PC-9 (cell line): ENCODE results near the gene ACVR2A. TPM values are rescaled to one million over a fixed set of nuclear protein-coding genes. Genes with fewer than 3 reads are reported as not detected.

Experiments
- BruUV-seq: library from RNA; stranded (reverse); fragments of 400-500 nt; replicated peaks from 2 replicates; lab custom pipeline; 2021; lab: Mats Ljungman, UMichigan
- CTCF ChIA-PET: fragments of 300-600 bp; sonication (Branson Sonifier 250); formaldehyde crosslinking; loops from one replicate; lab custom pipeline; 2022; ENCODE audit warnings: antibody characterized with exemption; lab: Charles Lee
- POLR2A ChIA-PET: fragments of 300-600 bp; sonication (Branson Sonifier 250); formaldehyde crosslinking; loops from one replicate; lab custom pipeline; 2022; ENCODE audit warnings: antibody characterized with exemption; ENCODE audit not compliant: unreplicated experiment; lab: Charles Lee
- DNase-seq, 2 experiments: peaks; one replicate each; pipeline versions ENCODE4 v3.0.0 to v3.0.0-alpha.2; 2015 to 2022; ENCODE audit warnings: mixed read lengths in 1 of 2
- H2AFZ ChIP-seq: fragments of 200-600 bp; sonication (generic); 2 replicates; pipeline ENCODE4 v1.8.1; 2017; ENCODE audit warnings: antibody characterized with exemption
- H3F3A ChIP-seq: fragments of 200-600 bp; sonication (generic); 2 replicates; pipeline ENCODE4 v1.8.1; 2017; ENCODE audit warnings: antibody characterized with exemption, mild to moderate bottlenecking, low read depth; ENCODE audit not compliant: insufficient read depth
- H3K27ac ChIP-seq: fragments of 200-600 bp; sonication (generic); 2 replicates; pipeline ENCODE4 v1.6.1; 2016; ENCODE audit warnings: mixed run types
- H3K27me3 ChIP-seq: fragments of 200-600 bp; sonication (generic); 2 replicates; pipeline ENCODE4 v1.6.1; 2016; ENCODE audit warnings: low read depth, mixed run types; ENCODE audit not compliant: insufficient read depth
- H3K36me3 ChIP-seq: fragments of 200-600 bp; sonication (generic); 2 replicates; pipeline ENCODE4 v1.6.1; 2016; ENCODE audit warnings: low read depth, mixed run types
- H3K4me1 ChIP-seq: fragments of 200-600 bp; sonication (generic); replicated peaks from 2 replicates; pipeline ENCODE4 v1.6.1; 2016; ENCODE audit warnings: mixed run types; ENCODE audit not compliant: insufficient read depth
- H3K4me2 ChIP-seq: fragments of 200-600 bp; sonication (generic); 2 replicates; pipeline ENCODE4 v1.6.1; 2017; ENCODE audit warnings: mixed run types
- H3K4me3 ChIP-seq: fragments of 200-600 bp; sonication (generic); 2 replicates; pipeline ENCODE4 v1.6.1; 2016; ENCODE audit warnings: mixed run types
- H3K79me2 ChIP-seq: fragments of 200-600 bp; sonication (generic); 2 replicates; pipeline ENCODE4 v1.6.1; 2017; ENCODE audit warnings: low read depth, mixed run types
- H3K9me2 ChIP-seq: fragments of 200-600 bp; sonication (generic); 2 replicates; pipeline ENCODE4 v1.8.1; 2017; ENCODE audit warnings: mild to moderate bottlenecking; ENCODE audit not compliant: insufficient read depth
- H3K9me3 ChIP-seq: fragments of 200-600 bp; sonication (generic); 2 replicates; pipeline ENCODE4 v1.8.1; 2016; ENCODE audit warnings: low read depth; ENCODE audit not compliant: insufficient read depth
- H4K20me1 ChIP-seq: fragments of 200-600 bp; sonication (generic); 2 replicates; pipeline ENCODE4 v1.8.1; 2017; ENCODE audit not compliant: insufficient read depth
- EZH2 ChIP-seq: fragments of 200-600 bp; sonication (generic); IDR thresholded peaks from 2 replicates; pipeline ENCODE4 v1.8.0; 2017; ENCODE audit warnings: antibody characterized with exemption, low read depth
- intact Hi-C: fragments of 100-400 bp; cut with micrococcal nuclease; formaldehyde crosslinking; loops from one replicate; pipeline ENCODE4 v1.10.0; 2022; ENCODE audit not compliant: unreplicated experiment
- total RNA-seq: library from RNA; stranded (reverse); gene quantifications from 2 replicates; pipeline ENCODE4 v1.2.3, GENCODE V29; 2021
- TF ChIP-seq, protein P1 (sequence below): fragments of 200-600 bp; sonication (generic); conservative IDR thresholded peaks from 2 replicates; pipeline ENCODE4 v1.6.1; 2017; ENCODE audit warnings: mixed run types, antibody characterized with exemption, mild to moderate bottlenecking, moderate library complexity

ACVR2A gene
- total RNA-seq, 1 experiment from 2014 or later = 10.2 TPM

DNA sequence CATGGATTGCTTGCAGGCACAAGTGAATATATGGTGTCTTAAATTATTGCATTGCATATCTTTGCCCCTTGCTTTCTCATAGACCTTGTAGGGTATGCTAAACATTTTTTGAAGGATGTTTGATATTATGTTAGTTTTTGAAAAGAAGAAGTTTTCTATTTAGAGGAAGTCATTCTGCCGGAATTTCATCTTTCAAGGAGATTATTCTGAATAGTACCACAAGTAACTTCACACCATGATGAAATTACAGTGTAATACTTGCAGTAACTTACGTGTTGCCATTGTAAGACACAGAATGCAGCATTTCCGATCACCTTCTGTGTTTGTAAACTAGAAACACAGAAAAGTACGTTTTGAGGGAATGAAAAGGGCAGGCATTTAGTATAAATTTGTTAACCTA lies 71.9 kb downstream of the ACVR2A start:
- POLR2A ChIA-PET = no interaction called here
- TF ChIP-seq EZH2 = no peak
- TF ChIP-seq, protein P1, sequence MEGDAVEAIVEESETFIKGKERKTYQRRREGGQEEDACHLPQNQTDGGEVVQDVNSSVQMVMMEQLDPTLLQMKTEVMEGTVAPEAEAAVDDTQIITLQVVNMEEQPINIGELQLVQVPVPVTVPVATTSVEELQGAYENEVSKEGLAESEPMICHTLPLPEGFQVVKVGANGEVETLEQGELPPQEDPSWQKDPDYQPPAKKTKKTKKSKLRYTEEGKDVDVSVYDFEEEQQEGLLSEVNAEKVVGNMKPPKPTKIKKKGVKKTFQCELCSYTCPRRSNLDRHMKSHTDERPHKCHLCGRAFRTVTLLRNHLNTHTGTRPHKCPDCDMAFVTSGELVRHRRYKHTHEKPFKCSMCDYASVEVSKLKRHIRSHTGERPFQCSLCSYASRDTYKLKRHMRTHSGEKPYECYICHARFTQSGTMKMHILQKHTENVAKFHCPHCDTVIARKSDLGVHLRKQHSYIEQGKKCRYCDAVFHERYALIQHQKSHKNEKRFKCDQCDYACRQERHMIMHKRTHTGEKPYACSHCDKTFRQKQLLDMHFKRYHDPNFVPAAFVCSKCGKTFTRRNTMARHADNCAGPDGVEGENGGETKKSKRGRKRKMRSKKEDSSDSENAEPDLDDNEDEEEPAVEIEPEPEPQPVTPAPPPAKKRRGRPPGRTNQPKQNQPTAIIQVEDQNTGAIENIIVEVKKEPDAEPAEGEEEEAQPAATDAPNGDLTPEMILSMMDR = no peak
- Histone ChIP-seq H3K79me2 (no peaks in the 10 kb centered on the region), H4K20me1 (no peaks in the 10 kb centered on the region), H3K4me2 (no peak overlapping the region), H2AFZ (no peak overlapping the region), H3K4me1 (no peaks in the 10 kb centered on the region), H3K36me3 (no peaks in the 10 kb centered on the region), H3K27me3 (no peaks in the 10 kb centered on the region), H3K9me2 (no peaks in the 10 kb centered on the region), H3K27ac (no peak overlapping the region), H3K9me3 (no peaks in the 10 kb centered on the region), H3F3A (no peaks in the 10 kb centered on the region), H3K4me3 (no peak overlapping the region)
- intact Hi-C loops = loop anchor here (10.0 kb wide), 1 partner anchor 832 kb away; no protein-coding TSS in a partner anchor
- CTCF ChIA-PET = no interaction called here
- BruUV-seq = no TSS peak
- no peak for DNase-seq

DNA sequence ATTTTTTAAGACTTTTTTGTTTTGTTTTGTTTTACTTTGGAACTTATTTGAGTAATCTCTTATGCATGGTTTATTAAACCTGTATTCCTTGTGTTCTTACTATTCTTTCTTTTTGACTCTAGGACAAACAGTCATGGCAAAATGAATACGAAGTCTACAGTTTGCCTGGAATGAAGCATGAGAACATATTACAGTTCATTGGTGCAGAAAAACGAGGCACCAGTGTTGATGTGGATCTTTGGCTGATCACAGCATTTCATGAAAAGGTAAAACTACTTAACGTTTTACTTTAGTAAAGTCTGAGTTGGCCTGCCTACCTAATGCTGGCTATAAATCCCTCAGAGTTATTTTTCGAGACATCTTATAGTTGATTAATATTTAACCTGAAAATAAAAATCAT lies 72.3 kb downstream of the ACVR2A start:
- ChIA-PET POLR2A (no interaction called here), CTCF (no interaction called here)
- no peaks in the 10 kb centered on the region for H3K9me3 ChIP-seq
- H3K4me3 ChIP-seq = no peak overlapping the region
- no peaks in the 10 kb centered on the region for H3K27me3 ChIP-seq
- intact Hi-C loops = loop anchor here (10.0 kb wide), 1 partner anchor 832 kb away; no protein-coding TSS in a partner anchor
- no peak overlapping the region for H2AFZ ChIP-seq
- no TSS peak for BruUV-seq
- no peak overlapping the region for H3K27ac ChIP-seq
- no peaks in the 10 kb centered on the region for H3K36me3 ChIP-seq
- no peak for TF ChIP-seq EZH2
- TF ChIP-seq, protein P1 = no peak
- H3K79me2 ChIP-seq = no peaks in the 10 kb centered on the region
- no peak overlapping the region for H3K4me2 ChIP-seq
- H4K20me1 ChIP-seq = no peaks in the 10 kb centered on the region
- no peaks in the 10 kb centered on the region for H3K4me1 ChIP-seq
- no peaks in the 10 kb centered on the region for H3F3A ChIP-seq
- DNase-seq = no peak
- no peaks in the 10 kb centered on the region for H3K9me2 ChIP-seq

DNA sequence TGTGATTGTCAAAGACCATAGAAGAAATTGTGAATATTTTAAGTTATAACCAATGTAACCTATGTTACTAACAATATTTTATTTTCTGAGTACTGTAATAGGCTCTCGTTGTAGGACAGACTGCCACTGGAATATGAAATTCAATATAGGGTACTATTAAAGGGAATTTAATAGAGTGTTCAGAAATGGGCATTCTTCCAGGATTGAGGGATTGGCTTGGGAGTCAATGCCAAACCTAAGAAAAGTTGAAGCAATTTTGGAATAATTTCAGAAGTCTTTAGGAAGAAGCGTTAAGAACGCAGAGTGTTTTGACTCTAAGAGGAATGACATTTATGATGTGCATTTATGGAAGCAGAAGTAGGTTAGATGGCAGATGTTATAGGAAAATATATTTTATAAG lies 79.0 kb downstream of the ACVR2A start:
- no peaks in the 10 kb centered on the region for H3K4me1 ChIP-seq
- H3K79me2 ChIP-seq = no peaks in the 10 kb centered on the region
- no peak overlapping the region for H3K27ac ChIP-seq
- no peaks in the 10 kb centered on the region for H3K9me3 ChIP-seq
- DNase-seq = no peak
- ChIA-PET CTCF (no interaction called here), POLR2A (no interaction called here)
- no peak overlapping the region for H3K4me3 ChIP-seq
- H3K27me3 ChIP-seq = no peaks in the 10 kb centered on the region
- H3K9me2 ChIP-seq = no peaks in the 10 kb centered on the region
- no peak overlapping the region for H3K4me2 ChIP-seq
- TF ChIP-seq, protein P1 = no peak
- no peak for TF ChIP-seq EZH2
- H2AFZ ChIP-seq = no peak overlapping the region
- BruUV-seq = no TSS peak
- intact Hi-C loops = no loop called here
- no peaks in the 10 kb centered on the region for H3K36me3 ChIP-seq
- H3F3A ChIP-seq = peaks cover 5% of the 10 kb centered on the region; the same call in 1 of the 2 replicates
- H4K20me1 ChIP-seq = no peaks in the 10 kb centered on the region
